RWPE1 (cell line): ENCODE data around the gene NR5A1.

Experiments
- CTCF ChIA-PET: fragments of 350-600 bp; sonication (Branson Sonifier 250); formaldehyde crosslinking; extraction: SDS; loops from one replicate; lab custom pipeline; 2021; lab: Yijun Ruan, JAX
- POLR2A ChIA-PET: fragments of 400-600 bp; formaldehyde crosslinking; extraction: SDS; loops from one replicate; lab custom pipeline; 2020; ENCODE audit warnings: antibody characterized with exemption; ENCODE audit not compliant: low non-redundant PET; lab: Yijun Ruan, JAX
- DNase-seq: peaks from one replicate; pipeline ENCODE4 v3.0.0; 2012; ENCODE audit warnings: low spot score
- H3K27ac ChIP-seq: fragments of 450-650 bp; 2 replicates; pipeline ENCODE4 v1.5.1; 2017
- TF ChIP-seq, protein P1 (sequence below): fragments of 450-650 bp; conservative IDR thresholded peaks from 2 replicates; pipeline ENCODE4 v1.5.1; 2017; ENCODE audit warnings: low read depth, mild to moderate bottlenecking

NR5A1 gene

DNA sequence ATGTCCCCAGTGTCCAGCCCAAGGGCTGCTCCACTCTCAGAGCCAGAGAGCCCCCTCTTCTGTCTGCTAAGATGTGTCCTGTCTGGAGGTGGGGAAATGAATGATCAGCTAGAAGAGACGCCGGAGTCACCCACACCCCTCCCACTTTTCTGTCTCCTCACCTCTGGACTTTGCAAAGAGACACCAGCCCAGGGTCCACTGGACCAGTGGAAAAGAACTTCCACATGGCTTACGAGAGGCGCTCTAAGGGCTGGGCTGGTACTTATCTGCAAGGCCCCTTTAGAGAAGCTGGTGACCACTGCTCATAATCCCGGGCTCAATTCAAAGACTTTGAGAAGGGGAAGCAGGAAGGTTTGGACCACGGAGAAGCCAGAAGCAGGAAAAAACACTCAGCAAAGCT lies 9.2 kb downstream of the NR5A1 start:
- TF ChIP-seq, protein P1, sequence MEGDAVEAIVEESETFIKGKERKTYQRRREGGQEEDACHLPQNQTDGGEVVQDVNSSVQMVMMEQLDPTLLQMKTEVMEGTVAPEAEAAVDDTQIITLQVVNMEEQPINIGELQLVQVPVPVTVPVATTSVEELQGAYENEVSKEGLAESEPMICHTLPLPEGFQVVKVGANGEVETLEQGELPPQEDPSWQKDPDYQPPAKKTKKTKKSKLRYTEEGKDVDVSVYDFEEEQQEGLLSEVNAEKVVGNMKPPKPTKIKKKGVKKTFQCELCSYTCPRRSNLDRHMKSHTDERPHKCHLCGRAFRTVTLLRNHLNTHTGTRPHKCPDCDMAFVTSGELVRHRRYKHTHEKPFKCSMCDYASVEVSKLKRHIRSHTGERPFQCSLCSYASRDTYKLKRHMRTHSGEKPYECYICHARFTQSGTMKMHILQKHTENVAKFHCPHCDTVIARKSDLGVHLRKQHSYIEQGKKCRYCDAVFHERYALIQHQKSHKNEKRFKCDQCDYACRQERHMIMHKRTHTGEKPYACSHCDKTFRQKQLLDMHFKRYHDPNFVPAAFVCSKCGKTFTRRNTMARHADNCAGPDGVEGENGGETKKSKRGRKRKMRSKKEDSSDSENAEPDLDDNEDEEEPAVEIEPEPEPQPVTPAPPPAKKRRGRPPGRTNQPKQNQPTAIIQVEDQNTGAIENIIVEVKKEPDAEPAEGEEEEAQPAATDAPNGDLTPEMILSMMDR, result no peak
- DNase-seq, result no peak
- POLR2A ChIA-PET, result no interaction called here
- CTCF ChIA-PET, result interaction anchor here (1.0 to 1.1 kb wide), 2 partner anchors 17 to 371 kb away, joined by 3 to 5 read pairs; no protein-coding TSS in a partner anchor
- no peak overlapping the region for H3K27ac ChIP-seq

DNA sequence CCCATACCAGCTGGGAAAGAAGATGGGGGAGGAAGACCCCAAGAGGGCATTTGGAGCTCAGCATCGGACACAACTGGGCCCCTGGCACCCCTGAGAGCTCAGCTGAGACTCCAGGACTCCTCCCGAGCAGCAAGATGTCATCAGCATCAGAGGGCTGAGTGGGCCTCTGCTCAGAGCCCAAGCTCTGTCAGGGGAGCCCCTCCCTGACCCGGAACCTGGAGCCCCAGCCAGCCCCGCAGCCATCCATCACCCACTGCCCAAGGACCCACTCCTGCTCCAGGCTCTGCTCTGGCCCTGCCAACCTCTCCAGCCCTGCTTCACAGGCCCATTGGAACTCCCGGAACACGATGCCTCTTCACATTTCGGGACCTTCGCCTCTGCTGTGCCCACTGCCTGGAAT lies 9.8 kb downstream of the NR5A1 start:
- POLR2A ChIA-PET, result no interaction called here
- DNase-seq, result no peak
- CTCF ChIA-PET, result interaction anchor here (1.1 kb wide), 1 partner anchor 371 kb away, joined by 5 read pairs; no protein-coding TSS in a partner anchor
- no peak overlapping the region for H3K27ac ChIP-seq
- TF ChIP-seq, protein P1, result no peak

GRCh38 chr9:124496463-124496862 lies 10.7 kb downstream of the NR5A1 start:
- H3K27ac ChIP-seq, result no peak overlapping the region
- DNase-seq, result no peak
- POLR2A ChIA-PET, result no interaction called here
- TF ChIP-seq, protein P1, result no peak
- CTCF ChIA-PET, result interaction anchor here (0.6 kb wide), 1 partner anchor 15 kb away, joined by 3 read pairs; no protein-coding TSS in a partner anchor

- ChIA-PET POLR2A (no interaction called here), CTCF (interaction anchor here (0.5 to 0.6 kb wide), 2 partner anchors 14 to 77 kb away, joined by 3 to 5 read pairs; no protein-coding TSS in a partner anchor)
Observed at GRCh38 chr9:124496075-124496449, 11.1 kb downstream of the NR5A1 start.

DNA sequence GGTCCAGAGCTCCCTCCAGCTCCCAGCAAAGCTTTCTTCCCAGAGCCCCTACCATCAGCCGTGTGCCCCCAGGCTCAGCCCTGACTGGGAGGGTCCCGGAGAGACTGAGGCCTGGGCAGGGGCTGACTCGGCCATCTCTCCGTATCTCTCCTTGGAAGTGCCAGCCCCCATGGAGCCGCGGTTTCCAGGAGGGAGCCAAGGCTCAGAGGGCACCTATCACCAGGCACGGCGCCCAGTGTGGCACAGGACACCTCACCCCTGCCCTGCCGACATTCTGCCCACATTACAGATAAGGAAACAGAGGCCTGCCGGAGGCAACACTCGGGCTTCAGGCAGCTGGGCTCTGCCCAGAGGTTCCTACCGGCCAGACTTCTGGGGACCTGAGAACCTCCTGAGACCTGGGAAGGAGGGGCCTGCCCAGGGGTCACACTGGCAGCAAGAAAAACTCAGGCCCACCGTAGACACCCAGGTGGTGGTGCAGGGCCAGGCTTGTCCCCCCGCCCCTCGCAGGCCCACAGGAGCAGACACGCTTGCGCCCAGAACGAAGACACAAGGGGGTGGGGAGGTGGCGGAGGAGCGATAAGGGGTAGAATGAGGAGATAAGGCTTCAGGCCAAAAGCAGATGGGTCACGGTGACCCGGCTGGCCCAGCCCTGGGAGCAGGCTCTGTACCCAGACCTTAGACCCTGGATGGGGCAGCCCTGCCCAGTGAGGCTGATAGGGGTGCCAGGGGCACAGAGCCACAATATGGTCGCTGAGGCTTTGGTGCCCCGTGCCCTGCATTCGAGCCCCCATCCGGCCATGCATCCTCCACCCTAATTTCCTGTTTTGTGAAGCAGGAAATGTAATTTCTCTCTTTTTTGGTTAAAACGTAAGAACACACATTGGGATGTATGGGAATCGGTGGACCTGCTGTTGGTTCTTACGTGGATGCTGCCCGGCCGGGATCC lies 11.8 kb downstream of the NR5A1 start:
- ChIA-PET CTCF (interaction anchor here (0.5 kb wide), 1 partner anchor 76 kb away, joined by 5 read pairs; no protein-coding TSS in a partner anchor), POLR2A (no interaction called here)
- DNase-seq, result no peak

More at GRCh38 chr9:124496075-124496449, 11.1 kb downstream of the NR5A1 start:
- no peak overlapping the region for H3K27ac ChIP-seq
- no peak for DNase-seq
- TF ChIP-seq, protein P1, result no peak

More for the DNA sequence above, 11.8 kb downstream of the NR5A1 start:
- H3K27ac ChIP-seq, result no peak overlapping the region
- TF ChIP-seq, protein P1, result no peak
